Lung microvascular endothelial cell (primary cell): ENCODE data around the gene DUSP2. TPM values are rescaled to one million over a fixed set of nuclear protein-coding genes. Genes with fewer than 3 reads are reported as not detected.
"Not testable (repeated sequence)": the region's sequence is repeated elsewhere in the genome, so short reads cannot be mapped to it uniquely, and the experiment has no call there.

ENCODE experiments used
- DNase-seq, 2 donors: peaks; one replicate each; pipeline versions ENCODE4 v3.0.0 to v3.0.0-alpha.2; 2010; ENCODE audit warnings: low read depth in 2 of 2
- total RNA-seq: library from RNA; depleted of rRNA; stranded (reverse); fragments of >200 nt; gene quantifications from 2 replicates; pipeline ENCODE4 v1.2.1, GENCODE V29; 2014

DUSP2 gene
- total RNA-seq, 1 donor from 2014 or later, result 0.99 TPM

GRCh38 chr2:96163415-96163767 lies 18.2 kb upstream of the DUSP2 start:
- no peak for DNase-seq

GRCh38 chr2:96161898-96162297 lies 16.7 kb upstream of the DUSP2 start:
- no peak for DNase-seq

- not testable (repeated sequence) for DNase-seq
Measured at GRCh38 chr2:96160366-96160765, 15.1 kb upstream of the DUSP2 start.

GRCh38 chr2:96159084-96159830 lies 14.0 kb upstream of the DUSP2 start:
- no peak for DNase-seq

- DNase-seq, result no peak
Measured at GRCh38 chr2:96158554-96158940, 13.3 kb upstream of the DUSP2 start.

- no peak for DNase-seq
Measured at GRCh38 chr2:96157649-96158553, 12.7 kb upstream of the DUSP2 start.

- no peak for DNase-seq
Measured at GRCh38 chr2:96156926-96157648, 11.8 kb upstream of the DUSP2 start.

GRCh38 chr2:96156011-96156820 lies 11.0 kb upstream of the DUSP2 start:
- DNase-seq, result no peak

GRCh38 chr2:96154506-96155380 lies 9.5 kb upstream of the DUSP2 start:
- no peak for DNase-seq

- DNase-seq, result no peak
Measured at GRCh38 chr2:96153991-96154431, 8.8 kb upstream of the DUSP2 start.

GRCh38 chr2:96153291-96153713 lies 8.1 kb upstream of the DUSP2 start:
- DNase-seq, result no peak

- no peak for DNase-seq
Measured at GRCh38 chr2:96152304-96153161, 7.3 kb upstream of the DUSP2 start.

- no peak for DNase-seq
Measured at GRCh38 chr2:96151595-96152303, 6.5 kb upstream of the DUSP2 start.

GRCh38 chr2:96150791-96151594 lies 5.8 kb upstream of the DUSP2 start:
- no peak for DNase-seq

- DNase-seq, result no peak
Measured at GRCh38 chr2:96150007-96150640, 4.9 kb upstream of the DUSP2 start.

- DNase-seq, result peak; percentile 84 to 94
Measured at GRCh38 chr2:96148410-96149217, 3.4 kb upstream of the DUSP2 start.
